Activated CD4-positive, alpha-beta T cell treated with anti-CD3 and anti-CD28 coated beads, Interleukin-2, amount 10 ng/mL, durations not matched to agents 24 days and 14 days (primary cell): ENCODE measurements around the gene CYFIP1. TPM values are rescaled to one million over a fixed set of nuclear protein-coding genes. Genes with fewer than 3 reads are reported as not detected.

Experiments used
- DNase-seq: peaks from one replicate; pipeline ENCODE4 v3.0.0; 2022
- H3K27ac Mint-ChIP-seq: one replicate; pipeline ENCODE4 v1.8.0; 2022; ENCODE audit warnings: mild to moderate bottlenecking, mixed read lengths
- H3K27me3 Mint-ChIP-seq: one replicate; pipeline ENCODE4 v1.8.0; 2022; ENCODE audit warnings: mixed read lengths
- H3K36me3 Mint-ChIP-seq: one replicate; pipeline ENCODE4 v1.8.0; 2022; ENCODE audit warnings: low read depth, mild to moderate bottlenecking, mixed read lengths
- H3K4me1 Mint-ChIP-seq: one replicate; pipeline ENCODE4 v1.8.0; 2021; ENCODE audit warnings: mixed read lengths
- H3K4me3 Mint-ChIP-seq: one replicate; pipeline ENCODE4 v1.8.0; 2022; ENCODE audit warnings: mild to moderate bottlenecking, moderate library complexity, mixed read lengths
- H3K9me3 Mint-ChIP-seq: one replicate; pipeline ENCODE4 v1.8.0; 2021; ENCODE audit warnings: mixed read lengths
- intact Hi-C: fragments of 100-400 bp; cut with micrococcal nuclease; formaldehyde crosslinking; loops from one replicate; pipeline ENCODE4 v1.15.1; 2023
- total RNA-seq: library from RNA; stranded (reverse); gene quantifications from 2 replicates; pipeline ENCODE4 v1.2.3, GENCODE V29; 2022

Gene CYFIP1
- total RNA-seq, 1 donor from 2014 or later: 60.8 TPM

DNA sequence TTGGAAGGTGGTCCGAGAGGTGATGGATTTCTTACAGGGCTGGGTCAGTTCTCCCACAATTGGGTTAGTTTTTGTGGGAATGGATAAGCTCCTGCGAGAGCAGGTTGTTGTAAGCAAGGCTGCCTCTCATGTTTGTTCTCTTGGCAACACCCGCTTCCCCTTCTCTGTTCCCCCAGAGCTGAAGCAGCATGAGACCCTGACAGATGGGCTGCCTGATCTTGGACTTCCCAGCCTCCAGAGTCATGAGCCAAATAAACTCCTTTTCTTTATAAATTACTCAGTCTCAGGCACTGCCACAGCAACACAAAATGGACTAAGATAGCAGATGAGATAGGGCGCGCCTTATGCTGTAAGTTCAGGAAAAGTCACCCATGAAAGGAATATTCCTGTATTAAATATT lies 103.1 kb downstream of the CYFIP1 start:
- intact Hi-C loops: no loop called here
- Mint-ChIP-seq H3K27me3 (no peaks in the 10 kb centered on the region), H3K9me3 (no peaks in the 10 kb centered on the region), H3K27ac (no peak overlapping the region), H3K4me3 (no peak overlapping the region), H3K4me1 (no peaks in the 10 kb centered on the region), H3K36me3 (peaks cover 12% of the 10 kb centered on the region)
- no peak for DNase-seq

DNA sequence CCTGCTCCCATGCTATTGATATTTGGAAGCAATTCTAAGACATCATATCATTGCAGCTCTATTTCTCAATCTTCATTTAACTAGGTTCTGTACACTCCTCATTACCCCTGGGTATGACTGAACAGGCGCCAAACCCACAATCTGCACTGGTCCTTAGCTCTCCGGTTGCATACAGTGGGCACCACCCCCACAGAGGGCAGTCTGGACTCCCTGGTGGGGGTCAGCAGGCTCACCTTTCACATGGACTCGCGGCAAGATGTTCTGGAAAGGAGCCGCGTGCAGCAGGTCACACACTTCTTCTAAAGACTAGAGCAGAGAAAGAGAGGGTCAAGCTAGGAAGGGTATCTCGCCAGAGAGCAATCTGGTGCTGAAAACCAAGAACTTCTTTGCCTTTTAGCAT lies 105.2 kb downstream of the CYFIP1 start:
- H3K4me3 Mint-ChIP-seq: no peak overlapping the region
- H3K27ac Mint-ChIP-seq: no peak overlapping the region
- H3K4me1 Mint-ChIP-seq: no peaks in the 10 kb centered on the region
- intact Hi-C loops: no loop called here
- no peak for DNase-seq
- H3K36me3 Mint-ChIP-seq: peaks cover 9% of the 10 kb centered on the region
- H3K27me3 Mint-ChIP-seq: no peaks in the 10 kb centered on the region
- H3K9me3 Mint-ChIP-seq: no peaks in the 10 kb centered on the region

DNA sequence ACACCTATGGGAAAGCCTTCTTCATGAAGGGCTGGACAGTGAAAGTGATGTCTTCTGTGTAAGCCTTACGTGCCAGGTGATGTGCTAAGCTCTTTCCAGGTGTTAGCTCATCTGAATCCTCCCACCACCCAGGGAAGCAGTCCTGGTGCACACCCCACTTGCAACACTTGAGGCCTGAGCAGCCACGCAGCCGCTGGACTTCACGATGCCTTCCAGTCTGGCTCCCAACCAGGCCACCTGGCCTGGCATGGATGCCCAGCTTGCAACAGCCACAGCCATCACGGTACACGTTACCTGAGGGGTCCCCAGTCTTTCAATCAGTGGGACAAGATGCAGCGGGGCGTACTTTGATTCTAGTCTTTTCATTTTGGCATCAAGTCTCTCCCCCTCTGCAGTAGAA lies 105.9 kb downstream of the CYFIP1 start:
- H3K9me3 Mint-ChIP-seq: no peaks in the 10 kb centered on the region
- intact Hi-C loops: no loop called here
- DNase-seq: no peak
- H3K27ac Mint-ChIP-seq: no peak overlapping the region
- H3K4me1 Mint-ChIP-seq: no peaks in the 10 kb centered on the region
- H3K27me3 Mint-ChIP-seq: no peaks in the 10 kb centered on the region
- no peak overlapping the region for H3K4me3 Mint-ChIP-seq
- H3K36me3 Mint-ChIP-seq: peaks cover 14% of the 10 kb centered on the region

DNA sequence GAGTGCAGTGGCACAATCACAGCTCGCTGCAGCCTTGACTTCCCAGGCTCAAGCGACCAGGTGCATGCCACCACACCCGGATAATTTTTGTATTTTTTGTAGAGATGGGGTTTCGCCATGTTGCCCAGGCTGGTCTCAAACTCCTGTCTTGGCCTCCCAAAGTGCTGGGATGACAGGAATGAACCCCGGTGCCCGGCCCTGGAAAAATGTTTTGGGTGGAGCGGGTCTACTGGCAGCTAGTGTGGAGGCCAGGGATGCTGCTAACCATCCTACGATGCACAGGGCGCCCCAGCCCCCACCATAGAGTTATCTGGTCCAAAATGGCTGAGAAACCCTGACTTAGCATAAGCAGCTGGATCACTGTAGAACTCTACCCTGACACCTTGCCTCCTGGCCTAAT lies 106.3 kb downstream of the CYFIP1 start:
- Mint-ChIP-seq H3K36me3 (peaks cover 18% of the 10 kb centered on the region), H3K4me1 (no peaks in the 10 kb centered on the region), H3K27me3 (no peaks in the 10 kb centered on the region), H3K9me3 (no peaks in the 10 kb centered on the region), H3K27ac (no peak overlapping the region), H3K4me3 (no peak overlapping the region)
- intact Hi-C loops: no loop called here
- no peak for DNase-seq

DNA sequence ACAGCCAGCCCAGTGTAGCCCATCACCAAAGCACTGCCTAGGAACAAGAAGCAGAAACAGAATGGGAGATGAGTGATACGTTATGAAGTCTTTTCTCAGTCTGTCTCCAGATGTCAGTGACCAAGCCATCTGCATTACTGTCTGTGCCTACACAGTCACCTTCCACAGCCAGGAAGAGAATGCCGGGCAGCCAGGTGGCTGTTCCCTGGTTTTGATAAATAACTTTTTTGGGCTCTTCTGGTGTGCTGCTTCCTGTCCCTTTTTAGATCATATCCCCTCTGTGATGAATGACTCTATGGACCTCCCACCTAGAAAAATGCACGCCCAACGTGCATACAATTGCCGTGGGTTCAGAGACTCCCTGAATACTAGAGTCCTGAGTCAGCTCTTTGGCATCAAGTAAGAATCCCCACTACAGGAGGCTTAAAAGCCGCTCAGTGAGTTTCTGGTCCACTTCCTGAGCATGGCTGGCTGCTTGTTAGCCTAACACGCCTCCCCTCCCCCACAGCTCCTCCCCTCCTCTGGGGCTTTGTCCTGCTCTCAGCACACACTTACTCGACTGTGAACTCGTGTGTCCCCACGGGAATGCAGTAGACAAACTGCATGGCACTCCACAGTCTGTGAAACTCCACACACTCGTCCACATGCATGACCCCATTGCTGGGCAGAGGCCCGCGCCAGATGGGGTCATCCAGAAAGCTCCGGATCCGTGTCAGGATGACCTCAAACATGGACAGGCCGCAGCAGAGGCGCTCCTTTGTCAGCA lies 107.0 kb downstream of the CYFIP1 start:
- no peak for DNase-seq
- Mint-ChIP-seq H3K4me3 (no peak overlapping the region), H3K9me3 (no peaks in the 10 kb centered on the region), H3K27ac (no peak overlapping the region), H3K27me3 (no peaks in the 10 kb centered on the region), H3K4me1 (no peaks in the 10 kb centered on the region), H3K36me3 (peaks cover 21% of the 10 kb centered on the region)
- intact Hi-C loops: no loop called here

DNA sequence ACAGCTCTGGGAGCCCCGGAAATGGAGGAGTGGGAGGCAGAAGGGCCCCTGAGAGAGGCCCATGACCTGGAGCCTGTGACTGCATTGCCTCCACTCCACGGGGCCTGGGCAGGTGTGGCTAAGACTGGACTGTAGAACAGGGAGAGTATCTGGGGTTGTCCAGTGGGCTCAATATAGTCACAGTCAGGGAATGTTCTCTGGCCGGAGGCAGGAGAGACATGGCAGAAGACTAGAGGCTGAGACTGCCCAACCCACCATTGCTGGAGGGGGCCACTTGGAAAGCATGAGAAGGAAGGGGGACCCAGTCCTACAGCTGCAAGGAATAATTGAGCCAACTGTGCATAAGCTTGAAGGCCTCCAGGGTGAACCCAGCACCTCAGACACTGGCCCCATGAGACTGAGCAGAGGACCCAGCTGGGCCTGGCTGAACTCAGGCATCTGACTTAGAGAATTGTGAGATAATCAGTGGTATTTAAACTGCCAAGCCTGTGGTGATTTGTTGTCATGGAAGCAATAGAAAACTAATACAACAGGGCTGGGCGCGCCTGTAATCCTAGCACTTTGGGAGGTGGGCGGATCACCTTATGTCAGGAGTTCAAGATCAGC lies 108.6 kb downstream of the CYFIP1 start:
- H3K36me3 Mint-ChIP-seq: peaks cover 27% of the 10 kb centered on the region
- H3K27ac Mint-ChIP-seq: no peak overlapping the region
- no peaks in the 10 kb centered on the region for H3K4me1 Mint-ChIP-seq

DNA sequence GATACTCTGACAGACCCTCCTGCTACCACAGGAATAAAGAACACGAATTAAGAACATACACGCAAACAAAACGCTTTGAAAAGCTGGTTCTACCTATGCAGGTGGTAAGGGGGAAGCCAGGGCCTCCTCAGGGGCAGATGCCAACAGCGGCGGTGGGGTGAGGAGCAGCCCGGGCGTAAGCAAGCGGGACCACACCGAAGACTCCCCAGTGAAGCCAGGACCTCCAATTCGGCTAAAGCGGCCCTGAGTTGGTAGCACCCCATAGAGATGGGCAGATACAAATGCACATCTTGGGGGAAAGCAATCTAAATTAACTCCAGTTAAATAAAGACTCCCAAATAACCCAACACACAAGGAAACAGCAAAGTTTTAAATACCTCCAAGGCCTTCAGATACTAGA lies 109.3 kb downstream of the CYFIP1 start:
- H3K4me3 Mint-ChIP-seq: no peak overlapping the region
- intact Hi-C loops: no loop called here
- H3K27ac Mint-ChIP-seq: no peak overlapping the region
- DNase-seq: no peak
- H3K36me3 Mint-ChIP-seq: peaks cover 32% of the 10 kb centered on the region
- peaks cover 4% of the 10 kb centered on the region for H3K4me1 Mint-ChIP-seq
- H3K27me3 Mint-ChIP-seq: no peaks in the 10 kb centered on the region
- no peaks in the 10 kb centered on the region for H3K9me3 Mint-ChIP-seq

More for the DNA sequence above, 108.6 kb downstream of the CYFIP1 start:
- H3K4me3 Mint-ChIP-seq: no peak overlapping the region
- DNase-seq: no peak
- H3K9me3 Mint-ChIP-seq: no peaks in the 10 kb centered on the region
- no peaks in the 10 kb centered on the region for H3K27me3 Mint-ChIP-seq
- intact Hi-C loops: no loop called here

DNA sequence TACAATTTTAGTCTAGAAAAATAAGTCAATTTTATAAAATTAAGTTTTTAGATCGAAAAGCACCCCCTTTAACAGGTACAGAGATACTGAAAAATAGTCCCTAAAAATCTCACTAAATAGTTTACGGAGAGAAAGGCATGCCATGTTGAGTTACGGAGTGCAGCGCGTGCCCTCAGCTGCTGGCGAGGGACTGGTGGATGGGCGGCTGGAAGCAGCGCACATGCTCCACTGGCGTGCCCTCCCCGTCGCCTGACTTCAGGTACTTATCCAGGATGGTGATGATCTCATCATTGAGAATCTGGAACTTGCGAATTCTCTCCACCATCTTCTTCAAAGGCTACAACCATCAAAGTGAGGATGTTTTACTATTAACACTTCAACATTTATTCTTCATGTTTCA lies 110.3 kb downstream of the CYFIP1 start:
- Mint-ChIP-seq H3K9me3 (no peaks in the 10 kb centered on the region), H3K27me3 (no peaks in the 10 kb centered on the region), H3K27ac (no peak overlapping the region), H3K36me3 (peaks cover 37% of the 10 kb centered on the region), H3K4me3 (no peak overlapping the region), H3K4me1 (peaks cover 6% of the 10 kb centered on the region)
- DNase-seq: no peak
- intact Hi-C loops: no loop called here

DNA sequence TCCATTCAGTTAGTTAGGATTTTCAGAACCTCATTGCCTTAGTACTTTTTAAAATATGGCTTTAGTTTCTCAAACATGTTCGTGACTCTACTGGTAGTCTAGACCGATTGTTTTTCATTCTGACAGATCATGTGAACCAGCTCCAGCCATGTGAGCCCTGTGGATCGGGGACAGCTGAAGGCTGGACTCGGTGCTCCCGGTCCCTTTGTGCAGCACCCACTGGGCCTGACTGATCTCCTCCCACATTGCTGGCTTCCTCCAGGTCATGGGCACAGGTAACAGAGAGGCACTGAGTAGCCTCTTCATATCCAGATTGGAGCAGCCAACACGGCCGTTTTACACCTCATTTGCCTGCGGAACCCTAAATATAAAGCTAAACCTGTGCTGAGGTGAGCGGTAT lies 111.2 kb downstream of the CYFIP1 start:
- intact Hi-C loops: no loop called here
- Mint-ChIP-seq H3K27ac (no peak overlapping the region), H3K27me3 (no peaks in the 10 kb centered on the region), H3K36me3 (peaks cover 43% of the 10 kb centered on the region), H3K9me3 (no peaks in the 10 kb centered on the region), H3K4me3 (no peak overlapping the region), H3K4me1 (peaks cover 6% of the 10 kb centered on the region)
- no peak for DNase-seq

DNA sequence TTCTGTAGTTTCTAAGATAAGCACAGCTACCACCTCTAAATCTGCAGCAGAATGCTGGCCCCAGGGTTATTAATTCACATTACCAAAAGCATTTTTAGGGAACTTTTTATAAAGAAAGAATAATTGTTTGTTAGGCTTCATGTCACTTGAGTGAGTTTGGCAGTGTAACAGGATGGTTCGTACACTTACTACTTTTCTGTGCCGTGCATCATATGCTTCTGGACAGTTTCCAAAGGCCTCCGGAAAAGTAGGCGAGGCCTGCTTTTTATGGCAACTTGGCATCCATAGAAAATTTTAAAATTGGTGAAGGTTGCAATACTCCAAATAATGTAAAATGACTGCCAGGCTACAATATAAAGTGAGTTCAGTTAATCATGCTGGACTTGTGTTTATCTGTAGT lies 111.7 kb downstream of the CYFIP1 start:
- Mint-ChIP-seq H3K27ac (no peak overlapping the region), H3K9me3 (no peaks in the 10 kb centered on the region), H3K4me1 (peaks cover 6% of the 10 kb centered on the region), H3K36me3 (peaks cover 48% of the 10 kb centered on the region), H3K4me3 (no peak overlapping the region), H3K27me3 (no peaks in the 10 kb centered on the region)
- DNase-seq: no peak
- intact Hi-C loops: no loop called here

DNA sequence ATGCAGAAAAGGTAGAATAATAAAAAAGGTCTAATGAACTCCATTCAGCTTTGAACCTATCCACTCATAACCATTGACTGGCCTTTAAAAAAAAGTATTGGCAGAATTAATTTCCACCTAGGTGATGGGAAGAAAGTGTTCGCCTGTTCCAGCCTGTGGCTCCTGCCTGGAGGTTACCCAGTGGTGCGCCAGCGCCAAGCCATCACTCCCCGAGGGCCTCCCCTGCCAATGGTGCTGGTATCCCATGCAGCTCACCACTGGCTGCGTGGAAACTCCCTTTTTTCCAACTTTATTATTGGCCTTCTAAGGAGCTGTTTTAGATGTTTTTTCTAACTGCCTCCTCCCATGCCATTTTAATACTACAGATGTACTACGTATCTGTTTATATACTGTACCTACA lies 112.3 kb downstream of the CYFIP1 start:
- H3K4me3 Mint-ChIP-seq: no peak overlapping the region
- intact Hi-C loops: no loop called here
- H3K36me3 Mint-ChIP-seq: peaks cover 53% of the 10 kb centered on the region
- H3K9me3 Mint-ChIP-seq: no peaks in the 10 kb centered on the region
- H3K27ac Mint-ChIP-seq: no peak overlapping the region
- H3K27me3 Mint-ChIP-seq: no peaks in the 10 kb centered on the region
- peaks cover 6% of the 10 kb centered on the region for H3K4me1 Mint-ChIP-seq
- DNase-seq: no peak

DNA sequence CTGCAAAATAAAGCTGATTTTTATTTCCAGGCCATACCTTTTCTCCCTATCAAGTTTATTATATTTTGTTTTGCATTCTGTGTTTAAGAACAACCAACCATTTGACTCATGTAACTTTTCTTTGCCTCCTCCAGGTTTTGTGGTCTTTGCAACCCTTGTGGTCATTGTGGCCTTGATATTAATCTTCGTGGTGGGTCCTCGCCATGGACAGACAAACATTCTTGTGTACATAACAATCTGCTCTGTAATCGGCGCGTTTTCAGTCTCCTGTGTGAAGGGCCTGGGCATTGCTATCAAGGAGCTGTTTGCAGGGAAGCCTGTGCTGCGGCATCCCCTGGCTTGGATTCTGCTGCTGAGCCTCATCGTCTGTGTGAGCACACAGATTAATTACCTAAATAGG lies 114.1 kb downstream of the CYFIP1 start:
- H3K36me3 Mint-ChIP-seq: peaks cover 59% of the 10 kb centered on the region
- no peak for DNase-seq
- intact Hi-C loops: no loop called here
- peaks cover 7% of the 10 kb centered on the region for H3K4me1 Mint-ChIP-seq
- no peaks in the 10 kb centered on the region for H3K9me3 Mint-ChIP-seq
- H3K4me3 Mint-ChIP-seq: no peak overlapping the region
- H3K27me3 Mint-ChIP-seq: no peaks in the 10 kb centered on the region
- no peak overlapping the region for H3K27ac Mint-ChIP-seq

DNA sequence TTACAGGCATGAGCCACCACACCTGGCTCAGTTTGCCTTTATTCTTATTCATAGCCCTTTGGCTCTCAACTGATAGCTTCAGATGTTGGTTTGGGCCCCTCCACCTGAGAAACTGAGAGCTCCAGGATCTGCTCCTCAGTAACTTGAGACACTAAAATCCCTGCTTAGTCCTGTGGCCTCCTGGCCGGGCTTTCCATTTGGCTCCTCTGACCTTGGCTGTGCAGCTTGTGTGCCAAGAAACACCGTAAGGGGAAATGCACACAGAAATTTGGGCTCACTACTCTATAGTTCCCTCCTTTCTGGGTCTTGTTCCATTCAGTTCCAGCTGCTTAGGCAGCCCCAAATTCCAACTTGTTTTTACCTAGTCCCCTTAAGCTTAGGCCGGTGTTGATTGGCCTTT lies 116.8 kb downstream of the CYFIP1 start:
- Mint-ChIP-seq H3K27ac (no peak overlapping the region), H3K9me3 (no peaks in the 10 kb centered on the region), H3K36me3 (peaks cover 62% of the 10 kb centered on the region), H3K4me3 (no peak overlapping the region), H3K4me1 (peaks cover 8% of the 10 kb centered on the region), H3K27me3 (no peaks in the 10 kb centered on the region)
- DNase-seq: no peak
- intact Hi-C loops: no loop called here

DNA sequence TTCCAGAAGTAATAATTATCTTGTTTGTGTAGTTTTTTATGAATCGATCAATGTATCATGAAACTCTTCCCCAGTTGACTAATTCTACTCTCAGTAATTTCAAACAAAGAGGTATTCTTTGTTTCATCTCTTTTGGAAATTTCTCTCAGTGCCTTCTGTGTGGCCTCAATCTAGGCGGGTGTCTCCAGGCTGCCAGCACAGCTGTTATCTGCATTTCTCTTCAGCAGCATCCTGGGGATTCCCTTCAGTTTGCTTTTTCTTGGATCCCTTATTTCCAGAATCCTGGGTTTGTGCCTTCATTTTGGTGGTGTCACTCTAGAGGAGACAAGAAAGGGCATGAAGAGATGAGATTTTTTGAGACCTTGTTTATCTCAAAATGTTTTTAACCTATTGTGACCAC lies 119.0 kb downstream of the CYFIP1 start:
- no peak overlapping the region for H3K4me3 Mint-ChIP-seq
- intact Hi-C loops: no loop called here
- H3K36me3 Mint-ChIP-seq: peaks cover 60% of the 10 kb centered on the region
- H3K27me3 Mint-ChIP-seq: no peaks in the 10 kb centered on the region
- H3K4me1 Mint-ChIP-seq: peaks cover 7% of the 10 kb centered on the region
- DNase-seq: no peak
- no peak overlapping the region for H3K27ac Mint-ChIP-seq
- H3K9me3 Mint-ChIP-seq: no peaks in the 10 kb centered on the region

DNA sequence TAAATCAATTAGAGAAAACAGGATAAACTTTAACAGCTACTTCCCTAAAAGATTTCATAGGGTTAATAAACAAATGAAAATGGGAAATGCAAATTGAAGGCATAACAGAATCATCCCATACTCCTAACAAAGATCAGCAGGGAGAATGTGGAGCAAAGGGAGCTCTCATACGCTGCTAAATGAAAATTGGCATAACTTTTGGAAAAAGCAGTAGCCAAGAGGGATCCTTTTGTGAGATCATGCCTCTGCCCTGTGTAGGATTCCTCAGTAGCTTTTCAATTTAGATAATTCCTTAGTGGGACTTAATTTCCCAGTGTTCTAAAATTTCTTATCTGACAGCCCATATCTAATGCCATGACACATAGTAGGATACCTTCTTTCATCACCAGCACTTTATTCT lies 123.5 kb downstream of the CYFIP1 start:
- peaks cover 42% of the 10 kb centered on the region for H3K36me3 Mint-ChIP-seq
- no peak overlapping the region for H3K27ac Mint-ChIP-seq
- intact Hi-C loops: no loop called here
- H3K4me3 Mint-ChIP-seq: no peak overlapping the region
- no peak for DNase-seq
- peaks cover 4% of the 10 kb centered on the region for H3K4me1 Mint-ChIP-seq
- no peaks in the 10 kb centered on the region for H3K9me3 Mint-ChIP-seq
- H3K27me3 Mint-ChIP-seq: no peaks in the 10 kb centered on the region
